Measurements from ENCODE around the gene TMEM150B. TPM values are rescaled to one million over a fixed set of nuclear protein-coding genes. Genes with fewer than 3 reads are reported as not detected.

The TMEM150B gene
- total and polyA plus RNA-seq, 9 of the 15 experiments (the other 6 are each of a cell fraction or from before 2014, with no cell fraction given), result 0.47 to 1.3 (median 0.74) TPM; not detected in 2

GRCh38 chr19:55301459-55302317 lies 23.5 kb downstream of the TMEM150B start (continued):
- TF ChIP-seq, protein P1, sequence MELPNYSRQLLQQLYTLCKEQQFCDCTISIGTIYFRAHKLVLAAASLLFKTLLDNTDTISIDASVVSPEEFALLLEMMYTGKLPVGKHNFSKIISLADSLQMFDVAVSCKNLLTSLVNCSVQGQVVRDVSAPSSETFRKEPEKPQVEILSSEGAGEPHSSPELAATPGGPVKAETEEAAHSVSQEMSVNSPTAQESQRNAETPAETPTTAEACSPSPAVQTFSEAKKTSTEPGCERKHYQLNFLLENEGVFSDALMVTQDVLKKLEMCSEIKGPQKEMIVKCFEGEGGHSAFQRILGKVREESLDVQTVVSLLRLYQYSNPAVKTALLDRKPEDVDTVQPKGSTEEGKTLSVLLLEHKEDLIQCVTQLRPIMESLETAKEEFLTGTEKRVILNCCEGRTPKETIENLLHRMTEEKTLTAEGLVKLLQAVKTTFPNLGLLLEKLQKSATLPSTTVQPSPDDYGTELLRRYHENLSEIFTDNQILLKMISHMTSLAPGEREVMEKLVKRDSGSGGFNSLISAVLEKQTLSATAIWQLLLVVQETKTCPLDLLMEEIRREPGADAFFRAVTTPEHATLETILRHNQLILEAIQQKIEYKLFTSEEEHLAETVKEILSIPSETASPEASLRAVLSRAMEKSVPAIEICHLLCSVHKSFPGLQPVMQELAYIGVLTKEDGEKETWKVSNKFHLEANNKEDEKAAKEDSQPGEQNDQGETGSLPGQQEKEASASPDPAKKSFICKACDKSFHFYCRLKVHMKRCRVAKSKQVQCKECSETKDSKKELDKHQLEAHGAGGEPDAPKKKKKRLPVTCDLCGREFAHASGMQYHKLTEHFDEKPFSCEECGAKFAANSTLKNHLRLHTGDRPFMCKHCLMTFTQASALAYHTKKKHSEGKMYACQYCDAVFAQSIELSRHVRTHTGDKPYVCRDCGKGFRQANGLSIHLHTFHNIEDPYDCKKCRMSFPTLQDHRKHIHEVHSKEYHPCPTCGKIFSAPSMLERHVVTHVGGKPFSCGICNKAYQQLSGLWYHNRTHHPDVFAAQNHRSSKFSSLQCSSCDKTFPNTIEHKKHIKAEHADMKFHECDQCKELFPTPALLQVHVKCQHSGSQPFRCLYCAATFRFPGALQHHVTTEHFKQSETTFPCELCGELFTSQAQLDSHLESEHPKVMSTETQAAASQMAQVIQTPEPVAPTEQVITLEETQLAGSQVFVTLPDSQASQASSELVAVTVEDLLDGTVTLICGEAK (IDR thresholded peaks at IDR 0.05), result no peak
- TF ChIP-seq, protein P1 (CRISPR knock-in tag; IDR thresholded peaks at IDR 0.05), result no peak
- no peak; the same call in 1 of the 2 replicates for TF ChIP-seq ETV5 (CRISPR knock-in tag; IDR thresholded peaks at IDR 0.05; ENCODE audit: low read depth)
- TF ChIP-seq, protein P2, sequence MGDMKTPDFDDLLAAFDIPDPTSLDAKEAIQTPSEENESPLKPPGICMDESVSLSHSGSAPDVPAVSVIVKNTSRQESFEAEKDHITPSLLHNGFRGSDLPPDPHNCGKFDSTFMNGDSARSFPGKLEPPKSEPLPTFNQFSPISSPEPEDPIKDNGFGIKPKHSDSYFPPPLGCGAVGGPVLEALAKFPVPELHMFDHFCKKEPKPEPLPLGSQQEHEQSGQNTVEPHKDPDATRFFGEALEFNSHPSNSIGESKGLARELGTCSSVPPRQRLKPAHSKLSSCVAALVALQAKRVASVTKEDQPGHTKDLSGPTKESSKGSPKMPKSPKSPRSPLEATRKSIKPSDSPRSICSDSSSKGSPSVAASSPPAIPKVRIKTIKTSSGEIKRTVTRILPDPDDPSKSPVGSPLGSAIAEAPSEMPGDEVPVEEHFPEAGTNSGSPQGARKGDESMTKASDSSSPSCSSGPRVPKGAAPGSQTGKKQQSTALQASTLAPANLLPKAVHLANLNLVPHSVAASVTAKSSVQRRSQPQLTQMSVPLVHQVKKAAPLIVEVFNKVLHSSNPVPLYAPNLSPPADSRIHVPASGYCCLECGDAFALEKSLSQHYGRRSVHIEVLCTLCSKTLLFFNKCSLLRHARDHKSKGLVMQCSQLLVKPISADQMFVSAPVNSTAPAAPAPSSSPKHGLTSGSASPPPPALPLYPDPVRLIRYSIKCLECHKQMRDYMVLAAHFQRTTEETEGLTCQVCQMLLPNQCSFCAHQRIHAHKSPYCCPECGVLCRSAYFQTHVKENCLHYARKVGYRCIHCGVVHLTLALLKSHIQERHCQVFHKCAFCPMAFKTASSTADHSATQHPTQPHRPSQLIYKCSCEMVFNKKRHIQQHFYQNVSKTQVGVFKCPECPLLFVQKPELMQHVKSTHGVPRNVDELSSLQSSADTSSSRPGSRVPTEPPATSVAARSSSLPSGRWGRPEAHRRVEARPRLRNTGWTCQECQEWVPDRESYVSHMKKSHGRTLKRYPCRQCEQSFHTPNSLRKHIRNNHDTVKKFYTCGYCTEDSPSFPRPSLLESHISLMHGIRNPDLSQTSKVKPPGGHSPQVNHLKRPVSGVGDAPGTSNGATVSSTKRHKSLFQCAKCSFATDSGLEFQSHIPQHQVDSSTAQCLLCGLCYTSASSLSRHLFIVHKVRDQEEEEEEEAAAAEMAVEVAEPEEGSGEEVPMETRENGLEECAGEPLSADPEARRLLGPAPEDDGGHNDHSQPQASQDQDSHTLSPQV (IDR thresholded peaks at IDR 0.05), result 0 out of 2 replicates have a peak, but pooled peaks have one; percentile 15
- no peak for TF ChIP-seq CCAR2 (IDR thresholded peaks at IDR 0.05; ENCODE audit: low read depth, low read length)
- no peak for TF ChIP-seq NR4A1 (CRISPR knock-in tag; IDR thresholded peaks at IDR 0.05)
- TF ChIP-seq NR4A1 (tag; IDR thresholded peaks at IDR 0.05), result no peak
- TF ChIP-seq, protein P3, sequence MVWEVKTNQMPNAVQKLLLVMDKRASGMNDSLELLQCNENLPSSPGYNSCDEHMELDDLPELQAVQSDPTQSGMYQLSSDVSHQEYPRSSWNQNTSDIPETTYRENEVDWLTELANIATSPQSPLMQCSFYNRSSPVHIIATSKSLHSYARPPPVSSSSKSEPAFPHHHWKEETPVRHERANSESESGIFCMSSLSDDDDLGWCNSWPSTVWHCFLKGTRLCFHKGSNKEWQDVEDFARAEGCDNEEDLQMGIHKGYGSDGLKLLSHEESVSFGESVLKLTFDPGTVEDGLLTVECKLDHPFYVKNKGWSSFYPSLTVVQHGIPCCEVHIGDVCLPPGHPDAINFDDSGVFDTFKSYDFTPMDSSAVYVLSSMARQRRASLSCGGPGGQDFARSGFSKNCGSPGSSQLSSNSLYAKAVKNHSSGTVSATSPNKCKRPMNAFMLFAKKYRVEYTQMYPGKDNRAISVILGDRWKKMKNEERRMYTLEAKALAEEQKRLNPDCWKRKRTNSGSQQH (CRISPR knock-in tag; IDR thresholded peaks at IDR 0.05), result 0 out of 2 replicates have a peak, but pooled peaks have one; percentile 29
- TF ChIP-seq, protein P4, sequence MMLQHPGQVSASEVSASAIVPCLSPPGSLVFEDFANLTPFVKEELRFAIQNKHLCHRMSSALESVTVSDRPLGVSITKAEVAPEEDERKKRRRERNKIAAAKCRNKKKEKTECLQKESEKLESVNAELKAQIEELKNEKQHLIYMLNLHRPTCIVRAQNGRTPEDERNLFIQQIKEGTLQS (IDR thresholded peaks at IDR 0.05), result no peak
- TF ChIP-seq, protein P4 (CRISPR knock-in tag; conservative IDR thresholded peaks at IDR 0.05), result no peak
- no peak for TF ChIP-seq ZNF24 (IDR thresholded peaks at IDR 0.05)

Measured in K562 (cell line).